Measurements from ENCODE around the gene USF1.
"Not testable (repeated sequence)": the region's sequence is repeated elsewhere in the genome, so short reads cannot be mapped to it uniquely, and the experiment has no call there.

Gene USF1

DNA sequence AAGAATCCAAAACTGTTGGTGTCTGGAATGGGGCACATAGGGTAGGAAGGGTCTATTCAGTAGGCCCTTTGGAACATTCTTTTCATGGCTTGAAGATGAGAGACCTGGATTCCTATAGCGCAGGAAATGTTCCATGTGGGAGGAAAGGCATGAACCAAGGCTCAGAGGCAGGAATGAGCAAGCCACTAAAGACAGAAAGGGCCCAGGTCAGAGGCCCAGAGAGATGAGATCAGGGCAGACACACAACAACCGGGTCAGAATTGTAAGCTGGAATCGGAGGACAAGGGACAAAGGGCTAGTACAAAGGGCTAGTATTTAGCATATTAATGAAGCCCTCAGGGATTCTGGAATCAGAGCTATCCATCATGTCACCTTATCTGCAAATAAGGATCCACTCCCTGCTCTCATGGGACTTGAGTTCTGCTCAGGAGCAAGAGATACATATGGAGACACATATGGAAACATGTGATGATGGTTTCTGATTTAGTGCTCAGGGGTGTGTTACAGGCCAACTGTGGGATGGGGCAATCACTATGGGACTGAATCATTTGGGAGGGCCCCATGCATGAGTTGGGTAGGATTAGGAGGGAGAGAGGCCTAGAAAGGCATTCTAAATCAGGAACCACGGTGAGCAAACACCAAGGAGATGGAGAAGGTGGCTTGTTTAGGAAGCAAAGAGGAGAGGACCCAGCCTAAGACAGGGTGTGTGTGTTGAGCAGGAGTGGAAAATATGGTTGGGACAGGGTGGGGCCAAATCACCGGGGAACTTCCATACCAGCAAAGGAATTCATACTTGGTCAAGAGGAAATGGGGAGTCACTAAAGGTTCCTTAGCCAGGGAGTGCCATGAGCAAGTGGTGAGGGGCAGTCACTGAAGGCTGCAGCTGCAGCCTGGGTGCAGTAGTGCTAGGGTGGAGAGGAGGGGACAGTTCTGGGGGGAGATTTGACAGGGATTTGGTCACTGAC is 34.9 kb upstream of the USF1 start:
- in situ Hi-C loops (cut with MboI; ENCODE audit: low pct_unique_long_range_greater_than_20kb, low sequenced_read_pairs): no loop called here

DNA sequence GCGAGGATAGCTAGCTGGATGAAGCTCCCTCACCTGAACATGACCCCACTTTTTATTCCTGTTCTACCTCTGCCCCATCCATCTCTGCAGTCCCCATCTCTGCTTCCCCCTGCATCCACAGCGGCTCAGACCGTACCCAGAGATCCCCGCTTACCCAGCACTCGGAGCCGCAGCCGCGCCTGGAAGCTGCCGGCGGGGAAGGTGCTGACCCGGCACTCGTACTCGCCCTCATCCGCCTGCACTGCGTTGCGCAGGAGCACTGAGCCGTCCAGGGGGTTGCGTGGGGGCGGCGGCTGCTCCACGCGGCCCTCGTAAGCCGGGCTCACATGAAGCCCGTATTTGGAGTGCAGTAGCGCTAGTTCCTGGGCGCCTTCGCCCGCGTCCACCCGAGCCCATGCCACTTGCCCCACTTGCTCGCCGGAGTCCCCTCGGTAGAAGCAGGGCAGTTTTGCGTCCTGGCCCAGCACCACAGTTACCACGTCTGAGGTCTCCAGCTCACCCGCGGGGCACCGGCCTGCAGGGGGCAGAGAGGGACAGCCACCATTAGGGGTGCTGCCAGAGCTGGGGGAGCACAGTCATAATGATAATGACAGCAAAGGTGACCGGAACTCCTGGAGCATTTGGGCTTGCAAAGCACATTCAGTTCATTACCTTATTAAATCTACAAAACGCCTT is 33.8 kb upstream of the USF1 start:
- DNase-seq: no peak
- in situ Hi-C loops (cut with MboI; ENCODE audit: low pct_unique_long_range_greater_than_20kb, low sequenced_read_pairs): no loop called here

More for the DNA sequence above, 34.9 kb upstream of the USF1 start:
- no peak for DNase-seq

DNA sequence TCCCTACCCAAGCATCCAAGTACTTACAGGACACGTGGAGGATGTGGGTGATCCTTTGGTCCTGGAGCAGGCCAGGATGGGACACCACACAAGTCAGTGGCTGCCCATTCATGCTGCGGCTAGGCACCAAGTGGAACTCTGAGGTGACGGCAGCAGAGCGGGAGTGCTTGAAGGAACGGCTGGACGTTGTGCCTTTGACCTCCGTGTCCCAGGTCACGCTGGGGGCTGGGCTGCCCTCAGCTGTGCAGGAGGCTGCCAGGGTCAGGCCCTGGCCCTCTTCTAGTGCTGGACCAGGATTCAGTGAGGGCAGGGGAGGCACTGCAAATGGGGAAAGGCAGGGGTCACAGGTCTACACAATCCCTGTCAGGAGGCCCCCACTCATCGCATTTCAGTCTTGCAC is 31.6 kb upstream of the USF1 start:
- in situ Hi-C loops (cut with MboI; ENCODE audit: low pct_unique_long_range_greater_than_20kb, low sequenced_read_pairs): no loop called here
- DNase-seq: no peak

DNA sequence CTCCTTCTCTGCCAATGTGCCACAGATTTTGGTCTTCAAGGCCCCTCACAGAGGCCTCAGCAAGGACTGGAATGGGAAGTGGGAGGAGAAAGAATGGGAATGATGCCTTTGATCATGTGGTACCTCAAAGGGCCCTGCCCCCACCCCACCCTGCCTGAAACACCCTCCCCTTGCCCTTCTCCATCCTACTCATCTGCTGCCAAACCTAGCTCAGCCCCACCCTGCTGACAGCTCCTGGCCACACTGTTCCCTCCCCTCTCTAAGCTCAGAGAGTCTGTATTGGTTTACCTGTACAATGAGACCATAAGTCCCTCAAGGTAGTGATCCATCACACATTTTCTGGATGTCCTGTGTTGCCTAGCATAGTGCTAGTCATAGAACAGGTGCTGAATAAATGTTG is 30.6 kb upstream of the USF1 start:
- no peak for DNase-seq
- in situ Hi-C loops (cut with MboI; ENCODE audit: low pct_unique_long_range_greater_than_20kb, low sequenced_read_pairs): no loop called here

DNA sequence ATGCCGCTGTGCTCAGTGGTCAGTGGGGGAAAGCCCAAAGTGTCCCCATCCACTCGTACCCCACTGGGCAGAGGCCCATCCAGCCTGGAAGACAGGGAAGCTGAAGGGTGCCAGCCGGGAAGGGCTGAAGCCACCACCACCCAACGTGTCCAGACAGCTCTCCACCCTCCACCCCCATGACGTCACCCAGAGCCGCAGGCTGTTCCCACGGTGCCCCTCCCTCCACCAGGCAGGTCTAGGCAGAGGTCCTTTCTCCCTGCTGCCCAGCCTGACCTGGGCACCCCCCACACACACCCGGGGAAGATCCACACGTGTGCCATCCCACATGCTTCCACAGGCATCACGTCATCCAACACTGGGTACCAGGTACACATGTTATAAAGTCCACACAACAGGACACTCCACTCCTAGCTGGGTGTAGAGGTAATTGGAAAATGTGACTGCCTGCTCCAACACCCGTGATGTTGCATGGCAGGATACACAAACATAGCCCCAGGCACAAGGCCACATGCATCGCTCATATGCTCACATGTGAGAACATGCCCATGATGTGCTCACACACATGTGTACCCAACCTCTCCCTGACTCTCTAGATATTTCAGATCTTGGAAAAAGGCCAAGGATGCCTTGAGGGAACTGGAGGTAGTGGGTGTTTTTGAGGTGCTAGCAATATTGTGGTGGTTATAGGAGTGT is 29.0 kb upstream of the USF1 start:
- no peak for DNase-seq

DNA sequence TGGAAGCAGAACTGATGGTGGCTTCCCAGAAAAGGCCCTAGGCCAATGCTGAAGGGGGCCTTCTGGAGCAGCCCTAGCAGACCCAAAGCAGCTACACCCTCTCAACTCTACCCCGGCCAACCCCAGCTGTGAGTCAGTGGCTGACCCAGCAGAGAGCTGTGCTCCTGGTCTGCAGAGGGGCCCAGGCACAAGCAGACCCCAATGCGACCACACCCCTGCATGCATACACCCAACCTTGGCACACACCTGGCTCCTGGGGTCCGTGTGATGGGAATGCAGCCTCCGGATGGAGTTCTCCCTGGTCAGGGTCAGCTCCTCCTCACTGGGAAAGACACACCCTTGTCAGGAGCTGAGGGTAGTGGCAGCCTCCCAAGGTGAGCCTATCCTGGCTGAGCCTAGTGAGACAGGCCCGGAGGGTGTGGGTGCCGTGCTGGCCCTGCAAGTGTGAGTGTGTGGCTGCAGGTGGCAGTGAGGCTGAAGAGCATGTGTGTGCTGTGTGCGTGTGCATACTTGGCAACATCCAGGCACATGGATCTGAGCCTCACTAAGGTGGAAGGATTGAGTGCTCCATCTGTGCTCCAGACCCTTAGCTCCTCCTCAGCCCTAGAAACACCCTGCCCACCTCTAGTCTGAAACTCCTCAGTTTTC is 27.8 kb upstream of the USF1 start:
- DNase-seq: peak; percentile 5
- in situ Hi-C loops (cut with MboI; ENCODE audit: low pct_unique_long_range_greater_than_20kb, low sequenced_read_pairs): no loop called here

More for the DNA sequence above, 29.0 kb upstream of the USF1 start:
- in situ Hi-C loops (cut with MboI; ENCODE audit: low pct_unique_long_range_greater_than_20kb, low sequenced_read_pairs): no loop called here

DNA sequence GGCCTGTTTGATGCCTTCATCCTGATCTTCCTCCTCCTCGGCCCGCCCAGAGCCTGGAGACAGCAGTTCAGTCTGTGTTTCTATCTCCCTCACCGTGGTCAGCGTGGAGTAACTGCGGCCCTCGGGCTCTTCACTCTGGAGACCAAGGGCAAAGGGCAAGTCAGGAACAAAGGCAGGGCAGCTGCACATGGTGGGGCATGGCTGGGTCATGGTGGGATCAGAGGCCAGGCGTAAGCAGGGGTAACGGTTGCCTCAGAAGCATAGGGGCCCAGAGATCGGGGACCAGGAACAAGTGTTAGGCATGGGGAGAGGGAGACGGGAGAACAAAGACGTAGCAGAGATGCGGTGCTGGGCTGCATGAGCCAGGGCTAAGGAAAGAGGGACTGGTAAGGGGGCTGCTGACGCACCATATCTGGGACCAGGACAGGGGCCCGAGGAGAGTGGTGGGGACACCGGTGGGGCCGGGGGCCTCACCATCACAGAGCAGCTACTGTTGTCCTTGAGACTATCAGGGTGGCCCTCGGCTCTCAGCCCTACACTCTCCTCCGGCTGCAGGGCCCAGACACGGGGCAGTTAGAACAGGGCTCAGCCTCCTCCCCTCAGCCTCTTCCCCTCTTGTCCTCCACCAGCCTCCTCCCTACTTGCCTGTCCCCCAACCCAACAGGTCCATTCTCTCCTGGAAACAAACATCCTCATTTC is 27.1 kb upstream of the USF1 start:
- peak; percentile 23 for DNase-seq
- in situ Hi-C loops (cut with MboI; ENCODE audit: low pct_unique_long_range_greater_than_20kb, low sequenced_read_pairs): no loop called here

DNA sequence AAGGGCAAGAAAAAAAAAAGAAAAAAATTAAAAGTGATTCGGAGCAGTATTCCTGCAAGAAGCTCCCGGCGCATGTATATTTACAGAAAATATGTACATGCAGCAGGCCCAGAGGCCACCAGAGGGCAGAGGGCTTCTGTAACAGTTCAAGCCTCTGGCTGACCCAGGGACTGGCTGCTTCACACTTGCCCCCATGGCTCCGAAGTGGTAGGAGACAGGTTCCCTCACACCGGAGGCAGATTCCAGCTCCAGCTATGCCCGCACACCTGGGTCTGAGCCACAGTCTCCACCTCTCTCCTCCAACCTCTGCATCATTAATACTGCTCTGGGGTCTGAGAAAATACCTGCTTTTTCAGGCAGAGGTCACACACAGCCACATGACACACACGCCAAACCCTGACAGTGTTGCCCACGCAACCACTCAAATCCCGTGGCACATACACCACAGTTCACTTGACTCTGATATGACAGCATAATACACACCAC is 26.2 kb upstream of the USF1 start:
- peak; percentile 60 for DNase-seq
- in situ Hi-C loops (cut with MboI; ENCODE audit: low pct_unique_long_range_greater_than_20kb, low sequenced_read_pairs): no loop called here

DNA sequence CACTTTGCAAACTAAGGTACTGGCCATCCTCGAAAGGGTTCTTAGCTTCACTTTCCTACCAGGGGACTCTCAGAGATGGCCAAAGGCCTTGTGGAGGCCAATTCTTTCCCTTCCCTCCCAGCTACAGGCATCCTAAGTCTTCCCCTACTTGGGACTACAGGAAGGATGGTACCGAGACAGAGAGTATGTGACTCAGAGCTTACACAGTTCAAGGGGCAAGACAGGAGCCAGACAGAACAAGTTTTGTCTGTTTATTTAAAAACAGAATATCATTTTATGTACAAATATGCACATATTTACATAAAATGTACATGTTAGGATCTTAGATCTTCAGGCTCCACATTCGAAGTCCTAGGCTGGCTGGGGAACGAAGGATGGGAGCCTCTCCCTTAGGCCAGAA is 25.0 kb upstream of the USF1 start:
- DNase-seq: no peak
- in situ Hi-C loops (cut with MboI; ENCODE audit: low pct_unique_long_range_greater_than_20kb, low sequenced_read_pairs): no loop called here

DNA sequence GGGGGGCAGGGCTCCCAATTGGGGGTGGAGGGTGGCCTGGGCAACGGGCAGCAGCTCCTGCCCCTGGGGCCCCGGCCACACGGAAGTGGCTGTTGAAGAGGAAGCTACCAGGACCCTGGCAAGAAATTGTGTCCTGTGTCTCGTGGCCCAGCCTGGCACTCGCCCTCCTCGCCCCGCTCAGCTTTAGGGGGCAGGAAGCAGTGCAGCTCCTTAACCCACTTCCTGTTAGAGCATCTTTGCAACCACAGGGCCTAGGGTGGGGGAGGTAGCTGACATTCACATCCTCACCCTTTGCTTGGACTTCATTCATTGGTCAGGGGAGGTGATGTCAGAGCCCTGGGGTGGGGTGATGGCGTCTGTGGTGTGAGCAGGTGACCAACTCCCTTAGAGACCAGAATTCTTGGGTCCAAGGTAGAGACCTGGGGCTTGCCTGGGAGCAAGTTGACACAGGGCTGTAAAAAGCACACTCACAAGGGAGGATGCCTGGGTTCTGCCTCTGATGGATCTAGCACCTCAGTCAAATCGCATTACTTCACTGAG is 24.0 kb upstream of the USF1 start, which contains the start of gene ARHGAP30:
Gene ARHGAP30, minus strand, starts transcription at position 161 of the 540 bp plus-strand sequence. CDS start 267 bp downstream, outside the sequence.
- in situ Hi-C loops (cut with MboI; ENCODE audit: low pct_unique_long_range_greater_than_20kb, low sequenced_read_pairs): no loop called here
- peak; percentile 90 for DNase-seq

DNA sequence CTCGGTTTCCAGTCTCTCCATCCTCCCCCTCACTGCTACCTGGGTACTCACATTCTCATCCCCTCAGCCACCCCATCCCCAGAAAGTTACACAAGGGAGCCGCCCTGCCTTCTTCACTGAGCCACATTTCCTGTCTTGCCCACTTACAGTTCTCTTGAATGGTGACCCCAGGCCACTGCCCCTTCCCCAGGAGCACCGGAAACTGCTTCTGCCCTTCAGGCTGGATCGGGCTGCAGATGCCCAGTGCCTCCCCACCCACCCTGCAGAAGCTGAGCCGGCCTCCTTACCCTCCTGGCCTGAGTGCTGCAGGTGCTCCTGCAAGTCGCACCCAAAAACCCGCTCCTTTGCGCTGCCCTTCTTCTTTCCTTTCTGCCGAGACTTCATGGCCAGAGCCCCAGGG is 23.5 kb upstream of the USF1 start:
- in situ Hi-C loops (cut with MboI; ENCODE audit: low pct_unique_long_range_greater_than_20kb, low sequenced_read_pairs): no loop called here
- no peak for DNase-seq

DNA sequence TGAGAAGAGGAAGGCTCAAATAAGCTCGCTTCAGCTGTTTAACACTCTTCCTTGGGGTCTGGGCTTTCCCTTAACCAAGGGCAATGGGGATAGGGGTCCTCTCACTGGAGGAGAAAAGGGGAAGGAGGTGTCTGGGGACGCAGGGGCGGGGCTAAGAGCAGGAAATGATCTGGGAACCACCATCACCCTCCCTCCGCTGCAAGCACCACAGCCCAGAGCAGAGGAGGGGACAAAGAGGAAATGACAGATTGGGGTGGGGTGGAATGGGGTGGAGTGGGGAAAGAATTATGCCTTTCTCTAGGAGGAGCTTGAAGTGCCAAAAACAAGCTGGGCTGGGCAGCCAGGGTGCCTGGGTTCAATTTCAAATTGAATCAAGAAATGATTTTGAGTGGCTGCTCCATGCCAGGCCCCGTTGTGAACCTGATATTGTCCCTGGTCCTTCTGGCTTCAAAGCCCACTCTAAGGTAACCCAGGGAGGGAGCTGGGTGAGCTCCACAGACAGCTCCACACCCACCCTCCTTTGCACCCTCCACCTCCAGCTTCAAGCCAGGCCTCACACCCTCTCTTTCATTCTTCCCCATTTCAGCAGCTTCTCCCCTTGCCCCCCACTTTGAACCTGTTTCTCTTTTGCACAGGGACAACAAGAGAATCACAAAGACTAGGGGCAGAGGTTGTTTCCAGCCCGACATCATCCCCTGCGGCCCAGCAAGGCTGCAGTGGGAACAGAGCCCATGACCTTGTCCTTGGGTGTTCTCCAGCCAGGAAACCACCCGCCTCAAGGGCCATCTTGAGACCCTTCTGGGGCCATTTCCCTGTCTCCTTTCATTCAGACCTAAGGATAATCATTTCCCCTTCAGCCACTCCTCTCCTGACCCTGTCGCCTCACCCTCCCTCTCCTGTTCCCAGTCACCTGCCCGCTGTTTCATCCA is 22.8 kb upstream of the USF1 start:
- DNase-seq: peak; percentile 95
- in situ Hi-C loops (cut with MboI; ENCODE audit: low pct_unique_long_range_greater_than_20kb, low sequenced_read_pairs): no loop called here

DNA sequence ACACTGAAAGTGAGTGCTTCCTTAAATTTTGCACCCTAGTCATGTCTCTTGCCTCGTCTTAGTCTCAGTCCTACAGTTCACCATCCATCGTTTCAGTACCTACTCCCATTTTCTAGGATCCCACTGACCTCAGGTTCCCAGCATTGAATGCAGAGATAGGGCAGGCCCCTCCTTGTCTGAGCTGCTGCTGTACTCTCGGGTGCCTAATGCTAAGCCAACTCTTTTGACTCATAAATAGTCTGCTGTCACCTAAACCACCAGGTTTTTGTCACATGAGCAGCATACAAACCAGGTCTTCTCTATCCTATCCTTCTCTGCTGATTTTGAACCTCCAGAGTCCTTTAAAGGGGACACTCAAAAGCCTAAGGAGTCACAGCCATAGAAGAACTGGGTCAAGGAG is 20.9 kb upstream of the USF1 start:
- DNase-seq: no peak
- in situ Hi-C loops (cut with MboI; ENCODE audit: low pct_unique_long_range_greater_than_20kb, low sequenced_read_pairs): no loop called here

DNA sequence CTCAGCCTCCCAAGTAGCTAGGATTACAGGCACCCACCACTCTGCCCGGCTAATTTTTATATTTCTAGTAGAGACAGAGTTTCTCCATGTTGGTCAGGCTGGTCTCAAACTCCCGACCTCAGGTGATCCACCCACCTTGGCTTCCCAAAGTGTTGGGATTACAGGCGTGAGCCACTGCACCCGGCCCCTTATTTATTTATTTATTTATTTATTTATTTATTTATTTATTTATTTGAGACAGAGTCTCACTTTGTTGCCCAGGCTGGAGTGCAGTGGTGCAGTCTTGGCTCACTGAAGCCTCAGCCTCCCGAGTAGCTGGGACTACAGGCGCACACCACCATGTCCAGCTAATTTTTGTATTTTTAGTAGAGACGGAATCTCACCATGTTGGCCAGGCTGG is 19.9 kb upstream of the USF1 start:
- in situ Hi-C loops (cut with MboI; ENCODE audit: low pct_unique_long_range_greater_than_20kb, low sequenced_read_pairs); DNase-seq: not testable (repeated sequence)

DNA sequence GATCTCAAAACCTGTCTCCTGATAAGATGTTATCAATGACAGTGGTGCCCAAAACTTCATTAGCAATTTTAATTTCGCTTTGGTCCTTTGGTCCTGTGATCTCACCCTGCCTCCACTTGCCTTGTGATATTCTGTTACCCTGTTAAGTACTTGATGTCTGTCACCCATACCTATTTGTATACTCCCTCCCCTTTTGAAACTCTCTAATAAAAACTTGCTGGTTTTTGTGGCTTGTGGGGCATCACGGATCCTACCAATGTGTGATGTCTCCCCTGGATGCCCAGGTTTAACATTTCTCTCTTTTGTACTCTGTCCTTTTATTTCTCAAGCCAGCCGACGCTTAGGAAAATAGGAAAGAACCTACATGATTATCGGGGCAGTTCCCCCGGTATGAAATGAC is 18.2 kb upstream of the USF1 start:
- in situ Hi-C loops (cut with MboI; ENCODE audit: low pct_unique_long_range_greater_than_20kb, low sequenced_read_pairs): not testable (repeated sequence)

DNA sequence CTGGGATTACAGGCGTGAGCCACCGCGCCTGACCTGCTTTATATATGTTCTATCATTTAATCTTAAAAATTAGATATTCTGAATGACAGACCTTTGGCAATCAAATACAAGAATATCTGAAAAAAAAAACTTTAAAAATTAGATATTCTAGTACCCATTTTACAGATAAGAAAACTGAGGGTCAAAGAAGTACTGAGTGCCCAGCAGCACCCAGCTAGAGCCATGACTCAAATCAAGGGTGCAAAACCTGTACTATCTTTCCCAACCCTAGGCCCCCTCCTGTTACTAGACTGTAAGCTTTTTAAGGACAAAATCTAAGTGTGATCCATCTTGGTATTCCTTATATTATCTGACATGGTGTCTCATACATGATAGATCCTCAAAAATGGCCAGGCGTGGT is 15.6 kb upstream of the USF1 start:
- DNase-seq: no peak
- in situ Hi-C loops (cut with MboI; ENCODE audit: low pct_unique_long_range_greater_than_20kb, low sequenced_read_pairs): no loop called here

More for the DNA sequence above, 18.2 kb upstream of the USF1 start:
- not testable (repeated sequence) for DNase-seq

DNA sequence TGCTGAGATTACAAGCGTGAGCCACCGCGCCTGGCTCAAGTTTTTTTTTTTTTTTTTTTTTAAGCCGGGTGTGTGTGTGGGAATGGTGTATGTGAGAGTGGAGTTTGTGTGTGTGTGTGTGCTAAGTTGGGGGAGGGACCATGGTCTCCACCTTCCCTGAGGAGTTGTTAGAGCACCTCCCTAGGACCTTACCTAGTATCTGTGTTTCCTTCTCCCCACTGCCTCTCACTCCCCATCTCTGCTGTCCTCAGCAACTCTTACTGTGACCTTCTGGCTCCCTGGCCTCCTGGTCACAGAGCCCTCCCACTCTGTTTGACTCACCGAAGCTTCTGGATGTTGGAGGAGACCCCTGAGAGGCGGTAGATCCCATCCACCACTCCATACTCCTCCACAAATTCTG is 13.5 kb upstream of the USF1 start:
- DNase-seq: no peak

More for the DNA sequence above, 13.5 kb upstream of the USF1 start:
- in situ Hi-C loops (cut with MboI; ENCODE audit: low pct_unique_long_range_greater_than_20kb, low sequenced_read_pairs): no loop called here
